Measurements from ENCODE around the gene BANF2.
"Not testable (repeated sequence)": the region's sequence is repeated elsewhere in the genome, so short reads cannot be mapped to it uniquely, and the experiment has no call there.

DNA sequence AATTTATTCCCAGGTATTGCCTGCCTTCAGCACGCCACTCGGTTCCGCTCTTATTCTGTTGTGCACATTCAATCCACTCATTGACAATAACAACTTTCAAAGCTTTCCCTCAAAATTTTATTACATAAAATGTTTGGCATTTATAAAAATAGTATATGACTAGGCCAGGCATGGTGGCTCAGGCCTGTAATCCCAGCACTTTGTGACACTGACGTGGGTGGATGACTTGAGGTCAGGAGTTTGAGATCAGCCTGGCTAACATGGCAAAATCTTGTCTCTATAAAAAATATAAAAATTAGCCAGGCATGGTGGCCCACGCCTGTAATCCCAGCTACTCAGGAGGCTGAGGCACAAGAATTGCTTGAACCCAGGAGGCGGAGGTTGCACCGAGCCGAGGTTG is 70.0 kb downstream of the BANF2 start:
- TF ChIP-seq, protein P1, sequence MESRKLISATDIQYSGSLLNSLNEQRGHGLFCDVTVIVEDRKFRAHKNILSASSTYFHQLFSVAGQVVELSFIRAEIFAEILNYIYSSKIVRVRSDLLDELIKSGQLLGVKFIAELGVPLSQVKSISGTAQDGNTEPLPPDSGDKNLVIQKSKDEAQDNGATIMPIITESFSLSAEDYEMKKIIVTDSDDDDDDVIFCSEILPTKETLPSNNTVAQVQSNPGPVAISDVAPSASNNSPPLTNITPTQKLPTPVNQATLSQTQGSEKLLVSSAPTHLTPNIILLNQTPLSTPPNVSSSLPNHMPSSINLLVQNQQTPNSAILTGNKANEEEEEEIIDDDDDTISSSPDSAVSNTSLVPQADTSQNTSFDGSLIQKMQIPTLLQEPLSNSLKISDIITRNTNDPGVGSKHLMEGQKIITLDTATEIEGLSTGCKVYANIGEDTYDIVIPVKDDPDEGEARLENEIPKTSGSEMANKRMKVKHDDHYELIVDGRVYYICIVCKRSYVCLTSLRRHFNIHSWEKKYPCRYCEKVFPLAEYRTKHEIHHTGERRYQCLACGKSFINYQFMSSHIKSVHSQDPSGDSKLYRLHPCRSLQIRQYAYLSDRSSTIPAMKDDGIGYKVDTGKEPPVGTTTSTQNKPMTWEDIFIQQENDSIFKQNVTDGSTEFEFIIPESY (IDR thresholded peaks at IDR 0.05; ENCODE audit: borderline replicate concordance, low read depth): not testable (repeated sequence)
- TF ChIP-seq, protein P2, sequence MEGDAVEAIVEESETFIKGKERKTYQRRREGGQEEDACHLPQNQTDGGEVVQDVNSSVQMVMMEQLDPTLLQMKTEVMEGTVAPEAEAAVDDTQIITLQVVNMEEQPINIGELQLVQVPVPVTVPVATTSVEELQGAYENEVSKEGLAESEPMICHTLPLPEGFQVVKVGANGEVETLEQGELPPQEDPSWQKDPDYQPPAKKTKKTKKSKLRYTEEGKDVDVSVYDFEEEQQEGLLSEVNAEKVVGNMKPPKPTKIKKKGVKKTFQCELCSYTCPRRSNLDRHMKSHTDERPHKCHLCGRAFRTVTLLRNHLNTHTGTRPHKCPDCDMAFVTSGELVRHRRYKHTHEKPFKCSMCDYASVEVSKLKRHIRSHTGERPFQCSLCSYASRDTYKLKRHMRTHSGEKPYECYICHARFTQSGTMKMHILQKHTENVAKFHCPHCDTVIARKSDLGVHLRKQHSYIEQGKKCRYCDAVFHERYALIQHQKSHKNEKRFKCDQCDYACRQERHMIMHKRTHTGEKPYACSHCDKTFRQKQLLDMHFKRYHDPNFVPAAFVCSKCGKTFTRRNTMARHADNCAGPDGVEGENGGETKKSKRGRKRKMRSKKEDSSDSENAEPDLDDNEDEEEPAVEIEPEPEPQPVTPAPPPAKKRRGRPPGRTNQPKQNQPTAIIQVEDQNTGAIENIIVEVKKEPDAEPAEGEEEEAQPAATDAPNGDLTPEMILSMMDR (IDR thresholded peaks at IDR 0.05): not testable (repeated sequence)
- not testable (repeated sequence) for TF ChIP-seq EP300 (IDR thresholded peaks at IDR 0.05; ENCODE audit: borderline replicate concordance in 1 of 2, low read depth in 1 of 2, low read length in 1 of 2); YY1 (IDR thresholded peaks at IDR 0.05; ENCODE audit: low read depth); RXRA (IDR thresholded peaks at IDR 0.05; ENCODE audit: borderline replicate concordance, low read depth); MXI1 (IDR thresholded peaks at IDR 0.05; ENCODE audit: low read depth, low read length); CHD2 (IDR thresholded peaks at IDR 0.05; ENCODE audit: low read length, partially characterized antibody); TCF12 (IDR thresholded peaks at IDR 0.05); TAF1 (IDR thresholded peaks at IDR 0.05; ENCODE audit: borderline replicate concordance, low read depth, low read length); FOXM1 (IDR thresholded peaks at IDR 0.05; ENCODE audit: low read depth)
- TF ChIP-seq, protein P3, sequence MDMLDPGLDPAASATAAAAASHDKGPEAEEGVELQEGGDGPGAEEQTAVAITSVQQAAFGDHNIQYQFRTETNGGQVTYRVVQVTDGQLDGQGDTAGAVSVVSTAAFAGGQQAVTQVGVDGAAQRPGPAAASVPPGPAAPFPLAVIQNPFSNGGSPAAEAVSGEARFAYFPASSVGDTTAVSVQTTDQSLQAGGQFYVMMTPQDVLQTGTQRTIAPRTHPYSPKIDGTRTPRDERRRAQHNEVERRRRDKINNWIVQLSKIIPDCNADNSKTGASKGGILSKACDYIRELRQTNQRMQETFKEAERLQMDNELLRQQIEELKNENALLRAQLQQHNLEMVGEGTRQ (IDR thresholded peaks at IDR 0.05; ENCODE audit: borderline replicate concordance, low read depth, low read length): not testable (repeated sequence)
